ENCODE results near the gene KRTAP5-6.
A peak's percentile ranks its signal among the peaks of the same experiment; 100 is the strongest.

The KRTAP5-6 gene

DNA sequence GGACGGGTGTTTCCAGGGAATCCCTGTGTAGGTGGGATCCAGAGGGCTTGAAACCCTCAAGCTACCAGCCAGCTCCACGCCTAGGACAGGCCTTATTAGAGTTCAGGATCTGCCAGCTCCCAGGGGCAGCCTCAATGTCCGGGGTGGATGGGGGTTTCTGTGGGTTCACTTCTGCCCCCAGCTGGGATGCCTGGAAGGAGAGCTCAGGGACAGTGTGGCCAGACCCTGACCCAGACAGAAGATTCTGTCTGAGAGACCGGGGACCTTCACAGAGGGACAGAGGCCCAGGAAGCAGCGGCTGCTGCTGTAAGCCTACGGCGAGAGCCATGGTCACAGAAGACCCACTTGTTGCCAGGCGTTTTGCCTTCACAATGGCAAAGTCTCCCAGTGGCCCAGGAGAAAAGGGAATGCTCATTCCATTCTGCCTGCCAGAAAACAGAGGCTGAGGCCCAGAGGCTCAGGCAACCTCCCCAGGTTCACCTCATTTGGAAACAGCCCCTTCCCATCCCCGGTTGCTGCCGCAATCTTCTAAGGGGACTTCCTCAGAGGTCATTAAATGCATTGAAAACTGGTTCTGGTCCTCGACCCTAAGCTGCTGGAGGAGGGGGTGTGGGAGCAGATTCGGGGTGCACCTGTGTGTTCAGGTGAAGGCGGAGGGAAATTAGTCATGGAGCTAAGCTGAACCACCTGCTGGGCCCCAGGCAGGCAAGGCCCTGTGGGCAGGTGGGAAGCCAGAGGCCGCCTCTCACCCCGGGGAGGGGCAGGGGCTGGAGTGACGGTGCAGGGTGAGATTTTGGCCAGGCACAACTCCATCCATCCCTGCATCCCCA lies 4.9 kb upstream of the KRTAP5-6 start:
- no peak overlapping the region for H3K4me3 ChIP-seq (ENCODE audit: low read depth, low read length)
- TF ChIP-seq, protein P1, sequence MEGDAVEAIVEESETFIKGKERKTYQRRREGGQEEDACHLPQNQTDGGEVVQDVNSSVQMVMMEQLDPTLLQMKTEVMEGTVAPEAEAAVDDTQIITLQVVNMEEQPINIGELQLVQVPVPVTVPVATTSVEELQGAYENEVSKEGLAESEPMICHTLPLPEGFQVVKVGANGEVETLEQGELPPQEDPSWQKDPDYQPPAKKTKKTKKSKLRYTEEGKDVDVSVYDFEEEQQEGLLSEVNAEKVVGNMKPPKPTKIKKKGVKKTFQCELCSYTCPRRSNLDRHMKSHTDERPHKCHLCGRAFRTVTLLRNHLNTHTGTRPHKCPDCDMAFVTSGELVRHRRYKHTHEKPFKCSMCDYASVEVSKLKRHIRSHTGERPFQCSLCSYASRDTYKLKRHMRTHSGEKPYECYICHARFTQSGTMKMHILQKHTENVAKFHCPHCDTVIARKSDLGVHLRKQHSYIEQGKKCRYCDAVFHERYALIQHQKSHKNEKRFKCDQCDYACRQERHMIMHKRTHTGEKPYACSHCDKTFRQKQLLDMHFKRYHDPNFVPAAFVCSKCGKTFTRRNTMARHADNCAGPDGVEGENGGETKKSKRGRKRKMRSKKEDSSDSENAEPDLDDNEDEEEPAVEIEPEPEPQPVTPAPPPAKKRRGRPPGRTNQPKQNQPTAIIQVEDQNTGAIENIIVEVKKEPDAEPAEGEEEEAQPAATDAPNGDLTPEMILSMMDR (IDR thresholded peaks at IDR 0.05; ENCODE audit: borderline replicate concordance, insufficient read depth, low read depth, low read length) = no peak

DNA sequence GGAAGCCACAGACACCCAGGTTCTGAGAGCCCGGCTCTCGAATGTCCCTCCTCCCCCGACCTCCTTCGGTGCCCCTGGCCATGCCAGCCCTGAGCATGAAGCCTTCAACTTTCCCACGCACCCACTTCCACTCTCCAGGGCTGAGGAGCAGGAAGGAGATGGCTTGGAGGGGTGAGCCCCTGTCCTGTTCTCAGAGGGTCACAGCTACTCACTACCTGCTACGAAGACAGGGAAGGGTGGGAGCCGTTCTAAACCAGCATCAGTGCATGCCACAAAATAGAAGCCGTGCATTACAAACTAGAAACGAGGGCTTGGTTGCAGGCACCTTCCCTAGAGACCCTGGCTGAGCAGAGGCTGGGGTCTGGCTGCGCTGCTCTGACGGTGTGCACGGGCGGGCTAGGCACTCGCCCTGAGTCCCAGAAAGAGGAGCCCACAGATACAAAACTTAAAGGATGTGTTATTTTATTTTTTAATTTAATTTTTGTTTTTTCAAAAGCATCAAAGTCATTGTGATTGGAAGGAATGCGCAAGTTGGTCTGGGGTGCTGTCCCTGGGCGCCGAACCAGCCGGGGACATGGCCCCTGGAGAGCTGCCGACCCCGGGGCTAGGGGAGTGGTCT lies 4.2 kb upstream of the KRTAP5-6 start:
- H3K4me3 ChIP-seq (ENCODE audit: low read depth, low read length) = no peak overlapping the region
- TF ChIP-seq, protein P1 (IDR thresholded peaks at IDR 0.05; ENCODE audit: borderline replicate concordance, insufficient read depth, low read depth, low read length) = no peak

DNA sequence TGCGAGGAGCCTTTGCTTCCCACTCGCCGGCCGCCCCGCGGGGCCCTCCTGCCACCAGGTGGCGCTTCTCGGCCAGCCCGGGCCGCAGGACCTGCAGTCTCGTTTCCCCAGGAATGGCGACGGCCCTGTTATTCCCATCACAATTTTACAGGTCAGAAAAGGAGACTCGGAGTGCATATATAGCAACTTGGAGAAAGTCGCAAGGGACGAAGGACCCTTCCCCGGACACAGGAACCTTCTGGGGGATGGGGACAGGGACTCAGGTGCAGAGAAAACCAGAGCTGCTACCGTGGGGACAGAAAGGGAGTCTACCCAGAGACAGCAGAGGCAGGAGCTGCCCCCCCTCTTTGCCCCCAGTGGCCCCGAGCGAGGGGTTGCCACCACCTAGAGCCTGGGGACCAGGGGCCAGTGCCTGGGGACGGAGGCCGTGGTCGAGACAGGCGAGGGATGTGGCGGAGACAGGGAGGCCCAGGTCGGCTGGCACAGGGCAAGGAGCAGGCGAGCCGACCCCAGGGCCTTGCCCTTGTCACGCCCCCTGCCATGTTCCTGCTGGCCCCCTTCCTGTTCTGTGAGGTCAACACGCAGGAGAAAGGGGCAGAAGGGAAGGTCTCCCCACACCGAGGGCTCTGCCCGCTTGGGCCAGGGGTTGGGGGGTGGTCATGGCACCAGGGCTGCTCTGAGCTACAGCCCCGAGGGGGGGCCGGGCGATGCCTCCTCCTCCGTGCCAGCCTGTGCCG lies 3.5 kb upstream of the KRTAP5-6 start:
- TF ChIP-seq, protein P1 (IDR thresholded peaks at IDR 0.05; ENCODE audit: borderline replicate concordance, insufficient read depth, low read depth, low read length) = peak; percentile 95
- H3K4me3 ChIP-seq (ENCODE audit: low read depth, low read length) = no peak overlapping the region

DNA sequence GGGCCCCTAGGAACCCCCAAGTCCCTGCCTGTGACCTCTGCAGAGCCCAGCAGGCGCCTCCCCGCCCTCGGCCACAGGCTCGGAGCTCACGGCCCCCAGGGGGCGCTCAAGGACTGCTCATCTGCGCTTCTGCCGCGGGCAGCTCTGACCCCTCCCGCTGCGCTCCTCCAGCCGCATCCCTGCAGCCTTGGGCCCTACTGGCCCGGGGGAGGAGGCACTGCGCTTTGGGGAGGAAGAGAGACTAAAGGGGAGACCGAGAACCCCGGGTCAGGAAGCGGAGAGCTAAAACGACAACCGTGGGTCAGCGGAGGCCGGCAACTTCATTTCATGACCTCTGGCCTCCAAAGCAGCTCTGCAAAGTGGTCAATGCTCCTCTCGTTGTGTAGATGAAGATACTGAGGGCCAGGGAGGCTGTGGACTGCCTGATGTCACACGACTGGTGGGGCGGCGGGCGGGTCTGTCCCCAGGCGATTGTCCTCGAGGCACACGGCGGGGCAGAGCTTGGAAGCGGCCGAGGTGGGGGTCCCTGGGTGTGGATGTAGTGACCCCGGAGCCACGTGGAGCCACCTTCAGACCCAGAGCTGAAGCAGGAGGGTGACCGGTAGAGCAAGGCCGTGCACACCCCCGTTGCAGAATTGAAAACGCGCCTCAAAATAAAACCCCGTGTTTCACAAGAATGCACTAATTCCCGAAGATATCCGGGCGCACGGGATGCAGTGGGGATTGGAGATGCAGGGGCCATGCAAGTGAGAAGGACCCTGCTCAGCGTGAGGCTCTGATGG lies 2.7 kb upstream of the KRTAP5-6 start:
- H3K4me3 ChIP-seq (ENCODE audit: low read depth, low read length) = no peak overlapping the region

DNA sequence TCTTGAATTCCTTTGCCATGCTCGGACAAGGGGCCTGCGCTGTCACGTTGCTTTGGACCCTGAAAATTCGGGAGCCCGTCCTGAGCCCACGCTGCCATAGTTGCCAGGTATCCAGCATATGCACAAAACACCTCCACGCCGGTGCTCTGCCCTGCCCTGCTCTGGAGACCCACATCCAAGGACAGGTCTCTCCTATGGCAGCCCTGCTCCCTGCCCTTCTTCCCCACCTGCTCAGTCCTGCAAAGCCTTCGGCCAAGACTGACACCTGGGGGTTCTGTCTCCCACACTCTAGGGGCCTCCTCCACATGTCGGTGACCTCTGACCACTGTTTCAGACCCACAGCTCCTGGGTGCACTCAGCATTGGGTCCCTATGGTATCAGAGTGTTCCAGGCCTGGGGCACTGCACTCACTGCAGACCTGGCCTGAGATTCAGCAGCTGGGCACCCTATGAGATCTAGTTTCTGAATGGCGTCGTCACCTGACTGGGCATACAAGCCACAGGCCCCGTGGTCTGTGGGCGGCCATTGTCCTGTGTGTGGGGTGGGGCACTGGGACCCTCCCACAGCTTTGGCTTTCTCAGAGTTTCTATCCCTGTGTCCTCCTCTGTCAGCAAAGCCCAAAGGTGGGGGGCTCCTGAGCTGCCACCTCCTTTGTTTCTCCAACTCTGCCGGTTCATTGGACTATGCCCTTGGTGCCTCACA lies 2.0 kb upstream of the KRTAP5-6 start:
- TF ChIP-seq, protein P1 (IDR thresholded peaks at IDR 0.05; ENCODE audit: borderline replicate concordance, insufficient read depth, low read depth, low read length) = no peak
- no peak overlapping the region for H3K4me3 ChIP-seq (ENCODE audit: low read depth, low read length)

More for the DNA sequence above, 2.7 kb upstream of the KRTAP5-6 start:
- TF ChIP-seq, protein P1 (IDR thresholded peaks at IDR 0.05; ENCODE audit: borderline replicate concordance, insufficient read depth, low read depth, low read length) = peak; percentile 96

DNA sequence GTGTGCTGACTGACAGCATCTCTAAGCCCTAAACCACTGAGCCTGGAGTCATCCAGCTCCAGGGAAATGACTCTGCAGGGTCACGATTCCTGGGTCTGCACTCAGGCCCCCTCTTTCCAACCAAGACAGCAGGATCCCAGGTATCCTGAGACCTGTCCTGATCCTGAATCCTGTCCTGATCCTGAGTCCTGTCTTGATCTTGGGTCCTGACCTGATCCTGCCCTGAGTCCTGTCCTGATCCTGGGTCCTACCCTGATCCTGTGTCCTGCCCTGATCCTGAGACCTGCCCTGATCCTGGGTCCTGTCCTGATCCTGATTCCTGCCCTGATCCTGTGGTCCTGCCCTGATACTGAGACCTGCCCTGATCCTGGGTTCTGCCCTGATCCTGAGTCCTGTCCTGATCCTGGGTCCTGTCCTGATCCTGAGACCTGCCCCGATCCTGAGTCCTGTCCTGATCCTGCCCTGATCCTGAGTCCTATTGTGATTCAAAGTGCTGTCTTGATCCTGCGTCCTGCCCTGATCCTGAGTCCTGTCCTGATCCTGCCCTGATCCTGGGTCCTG lies 1.4 kb upstream of the KRTAP5-6 start:
- TF ChIP-seq, protein P1 (IDR thresholded peaks at IDR 0.05; ENCODE audit: borderline replicate concordance, insufficient read depth, low read depth, low read length) = no peak
- H3K4me3 ChIP-seq (ENCODE audit: low read depth, low read length) = no peak overlapping the region

Measured in GM12875 (cell line).